ENCODE data around the gene GDF9.

DNA sequence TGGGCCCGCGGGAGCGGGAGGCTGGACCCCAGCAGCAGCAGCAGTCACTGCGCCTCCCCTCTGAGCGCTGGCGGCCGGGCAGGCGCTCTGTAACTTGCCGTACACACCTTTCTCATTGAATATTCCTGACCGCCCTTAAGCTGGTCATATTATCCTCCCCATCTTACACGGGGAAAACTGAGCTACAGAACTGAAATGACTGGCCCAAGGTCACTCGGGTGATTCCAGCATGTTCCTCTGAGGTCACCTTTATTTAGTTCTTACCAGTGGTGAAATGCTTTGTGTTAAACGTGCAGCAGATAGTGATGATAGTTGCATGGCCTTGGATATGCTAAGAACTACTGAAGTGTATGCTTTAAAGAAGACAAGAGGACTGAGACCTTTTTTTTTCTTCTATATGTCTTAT, 780 bp upstream of the GDF9 start:
- TF ChIP-seq, protein P1, sequence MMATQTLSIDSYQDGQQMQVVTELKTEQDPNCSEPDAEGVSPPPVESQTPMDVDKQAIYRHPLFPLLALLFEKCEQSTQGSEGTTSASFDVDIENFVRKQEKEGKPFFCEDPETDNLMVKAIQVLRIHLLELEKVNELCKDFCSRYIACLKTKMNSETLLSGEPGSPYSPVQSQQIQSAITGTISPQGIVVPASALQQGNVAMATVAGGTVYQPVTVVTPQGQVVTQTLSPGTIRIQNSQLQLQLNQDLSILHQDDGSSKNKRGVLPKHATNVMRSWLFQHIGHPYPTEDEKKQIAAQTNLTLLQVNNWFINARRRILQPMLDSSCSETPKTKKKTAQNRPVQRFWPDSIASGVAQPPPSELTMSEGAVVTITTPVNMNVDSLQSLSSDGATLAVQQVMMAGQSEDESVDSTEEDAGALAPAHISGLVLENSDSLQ (IDR thresholded peaks at IDR 0.05), result no peak
- TF ChIP-seq SUZ12 (IDR thresholded peaks at IDR 0.05), result no peak
- no peak for TF ChIP-seq ARNT (IDR thresholded peaks at IDR 0.05)
- no peak for TF ChIP-seq LEF1 (IDR thresholded peaks at IDR 0.05; ENCODE audit: borderline replicate concordance)
- TF ChIP-seq BHLHE40 (IDR thresholded peaks at IDR 0.05; ENCODE audit: borderline replicate concordance), result no peak
- TF ChIP-seq FOXM1 (IDR thresholded peaks at IDR 0.05; ENCODE audit: borderline replicate concordance), result no peak
- TF ChIP-seq FOXA1 (IDR thresholded peaks at IDR 0.05), result no peak
